Glomerular visceral epithelial cell (primary cell): ENCODE measurements around the gene NEAT1.
"Not testable (repeated sequence)": the region's sequence is repeated elsewhere in the genome, so short reads cannot be mapped to it uniquely, and the experiment has no call there.

ENCODE experiments used
- DNase-seq: peaks from one replicate; pipeline ENCODE4 v3.0.0-alpha.2; 2016; ENCODE audit errors: extremely low spot score

The NEAT1 gene

GRCh38 chr11:65404638-65405339 is 17.8 kb upstream of the NEAT1 start:
- no peak for DNase-seq

- DNase-seq, result no peak
Observed at GRCh38 chr11:65410936-65411680, 11.5 kb upstream of the NEAT1 start.

GRCh38 chr11:65411681-65412070 is 10.9 kb upstream of the NEAT1 start:
- DNase-seq, result no peak

GRCh38 chr11:65412271-65413076 is 10.1 kb upstream of the NEAT1 start:
- no peak for DNase-seq

- not testable (repeated sequence) for DNase-seq
Observed at GRCh38 chr11:65413077-65413664, 9.4 kb upstream of the NEAT1 start.

GRCh38 chr11:65414776-65415498 is 7.7 kb upstream of the NEAT1 start:
- peak; percentile 18 for DNase-seq

- DNase-seq, result no peak
Observed at GRCh38 chr11:65415499-65416340, 6.9 kb upstream of the NEAT1 start.

GRCh38 chr11:65416341-65416824 is 6.2 kb upstream of the NEAT1 start:
- peak; percentile 84 for DNase-seq

- DNase-seq, result no peak
Observed at GRCh38 chr11:65416841-65417701, 5.5 kb upstream of the NEAT1 start.

- DNase-seq, result peak; percentile 40
Observed at GRCh38 chr11:65417702-65418430, 4.7 kb upstream of the NEAT1 start.

GRCh38 chr11:65418431-65418680 is 4.2 kb upstream of the NEAT1 start:
- no peak for DNase-seq

- peak; percentile 93 for DNase-seq
Observed at GRCh38 chr11:65418681-65419459, 3.7 kb upstream of the NEAT1 start.

- DNase-seq, result no peak
Observed at GRCh38 chr11:65419460-65419771, 3.2 kb upstream of the NEAT1 start.

- peak; percentile 79 for DNase-seq
Observed at GRCh38 chr11:65419772-65420481, 2.7 kb upstream of the NEAT1 start.

GRCh38 chr11:65420506-65420905 is 2.1 kb upstream of the NEAT1 start:
- no peak for DNase-seq

- peak; percentile 95 for DNase-seq
Observed at GRCh38 chr11:65420979-65421793, 1.4 kb upstream of the NEAT1 start.
